HUES64 (cell line): ENCODE results near the gene GATC.
"Not testable (repeated sequence)": the region's sequence is repeated elsewhere in the genome, so short reads cannot be mapped to it uniquely, and the experiment has no call there.

Source experiments
- H3K27ac ChIP-seq: 2 replicates; pipeline ENCODE4 v1.7.0; 2013; ENCODE audit warnings: low read depth, low read length, inconsistent platforms
- H3K27me3 ChIP-seq: 2 replicates; pipeline ENCODE4 v1.6.1; 2013; ENCODE audit warnings: mild to moderate bottlenecking, low read length; ENCODE audit not compliant: insufficient read depth
- H3K36me3 ChIP-seq: 2 replicates; pipeline ENCODE4 v1.6.1; 2013; ENCODE audit warnings: mild to moderate bottlenecking, low read length; ENCODE audit not compliant: insufficient read depth
- H3K4me1 ChIP-seq: 2 replicates; pipeline ENCODE4 v1.6.1; 2013; ENCODE audit warnings: mild to moderate bottlenecking, low read length, moderate library complexity; ENCODE audit not compliant: insufficient read depth
- H3K4me3 ChIP-seq: 2 replicates; pipeline ENCODE4 v1.5.1; 2013; ENCODE audit warnings: mild to moderate bottlenecking, low read length, moderate library complexity
- H3K9ac ChIP-seq: 2 replicates; pipeline ENCODE4 v1.6.1; 2013; ENCODE audit warnings: mild to moderate bottlenecking, low read depth, low read length
- H3K9me3 ChIP-seq: 2 replicates; pipeline ENCODE4 v1.6.1; 2013; ENCODE audit warnings: low read depth, low read length; ENCODE audit not compliant: insufficient read depth
- WGBS: fragments of 150-250, 120-280 bp; methylation state at CpG from one replicate; pipeline ENCODE4 v1.1.7; 2013; ENCODE audit warnings: missing lambda C conversion rate; 5-methylcytosine and 5-hydroxymethylcytosine counted together

GATC gene

GRCh38 chr12:120438495-120439198, 7.6 kb upstream of the GATC start:
- H3K27ac ChIP-seq = no peak overlapping the region; the same call in 1 of the 2 replicates

GRCh38 chr12:120439646-120440247, 6.5 kb upstream of the GATC start:
- 36% methylated on average over 6 of the region's 6 CpGs for WGBS
- peak overlapping the region; percentile 34; the same call in 1 of the 2 replicates for H3K4me3 ChIP-seq

More at GRCh38 chr12:120438495-120439198, 7.6 kb upstream of the GATC start:
- Histone ChIP-seq H3K27me3 (no peaks in the 10 kb centered on the region), H3K4me3 (peak overlapping the region; percentile 72), H3K9ac (peak overlapping the region; percentile 60), H3K4me1 (0 out of 2 replicates have a peak, but pooled peaks cover 4% of the 10 kb centered on the region), H3K36me3 (peaks cover 31% of the 10 kb centered on the region), H3K9me3 (no peaks in the 10 kb centered on the region)
- 33% methylated on average over 16 of the region's 17 CpGs for WGBS

GRCh38 chr12:120444676-120445075, 1.6 kb upstream of the GATC start:
- 94% methylated on average over 2 of the region's 2 CpGs for WGBS
- Histone ChIP-seq H3K4me1 (peaks cover 13% of the 10 kb centered on the region; the same call in 1 of the 2 replicates), H3K9me3 (no peaks in the 10 kb centered on the region), H3K27ac (no peak overlapping the region), H3K9ac (no peak overlapping the region), H3K27me3 (no peaks in the 10 kb centered on the region), H3K36me3 (peaks cover 58% of the 10 kb centered on the region), H3K4me3 (peak overlapping the region; percentile 93)

More at GRCh38 chr12:120439646-120440247, 6.5 kb upstream of the GATC start:
- Histone ChIP-seq H3K4me1 (0 out of 2 replicates have a peak, but pooled peaks cover 4% of the 10 kb centered on the region), H3K27me3 (no peaks in the 10 kb centered on the region), H3K9me3 (no peaks in the 10 kb centered on the region), H3K36me3 (peaks cover 42% of the 10 kb centered on the region), H3K27ac (no peak overlapping the region), H3K9ac (no peak overlapping the region)

- Histone ChIP-seq H3K27ac (peak overlapping the region; percentile 83), H3K36me3 (peaks cover 56% of the 10 kb centered on the region), H3K4me3 (peak overlapping the region; percentile 93), H3K9ac (peak overlapping the region; percentile 94)
- 11% methylated on average over 17 of the region's 17 CpGs for WGBS
- H3K27me3 ChIP-seq, H3K4me1 ChIP-seq, H3K9me3 ChIP-seq: not testable (repeated sequence)
Observed at GRCh38 chr12:120446844-120447178, 567 bp downstream of the GATC start.

GRCh38 chr12:120447992-120448391, 1.7 kb downstream of the GATC start:
- WGBS = 96% methylated on average over 4 of the region's 4 CpGs
- peaks cover 58% of the 10 kb centered on the region for H3K36me3 ChIP-seq
- no peaks in the 10 kb centered on the region for H3K27me3 ChIP-seq
- peak overlapping the region; percentile 93; the same call in 1 of the 2 replicates for H3K4me3 ChIP-seq
- H3K4me1 ChIP-seq = peaks cover 9% of the 10 kb centered on the region; the same call in 1 of the 2 replicates
- no peaks in the 10 kb centered on the region for H3K9me3 ChIP-seq
- no peak overlapping the region for H3K27ac ChIP-seq
- H3K9ac ChIP-seq = no peak overlapping the region

GRCh38 chr12:120452524-120452923, 6.3 kb downstream of the GATC start:
- 96% methylated on average over 5 of the region's 5 CpGs for WGBS
- H3K9me3 ChIP-seq, H3K4me3 ChIP-seq, H3K9ac ChIP-seq, H3K27me3 ChIP-seq, H3K27ac ChIP-seq, H3K4me1 ChIP-seq: not testable (repeated sequence)
- H3K36me3 ChIP-seq = peaks cover 80% of the 10 kb centered on the region

- Histone ChIP-seq H3K4me1 (no peaks in the 10 kb centered on the region), H3K9me3 (no peaks in the 10 kb centered on the region), H3K27ac (no peak overlapping the region), H3K9ac (no peak overlapping the region), H3K4me3 (no peak overlapping the region), H3K27me3 (no peaks in the 10 kb centered on the region), H3K36me3 (peaks cover 78% of the 10 kb centered on the region)
- WGBS = 93% methylated on average over 3 of the region's 3 CpGs
Observed at GRCh38 chr12:120453060-120453750, 7.0 kb downstream of the GATC start.

- H3K27ac ChIP-seq = no peak overlapping the region
- H3K27me3 ChIP-seq = no peaks in the 10 kb centered on the region
- H3K4me1 ChIP-seq = no peaks in the 10 kb centered on the region
- no peak overlapping the region for H3K4me3 ChIP-seq
- WGBS = 86% methylated on average over 4 of the region's 4 CpGs
- no peaks in the 10 kb centered on the region for H3K9me3 ChIP-seq
- H3K36me3 ChIP-seq = peaks cover 85% of the 10 kb centered on the region
- H3K9ac ChIP-seq = no peak overlapping the region
Observed at GRCh38 chr12:120453977-120454376, 7.7 kb downstream of the GATC start.

- Histone ChIP-seq H3K9ac (no peak overlapping the region), H3K36me3 (peaks cover 87% of the 10 kb centered on the region), H3K27me3 (no peaks in the 10 kb centered on the region), H3K9me3 (no peaks in the 10 kb centered on the region), H3K4me3 (no peak overlapping the region), H3K27ac (no peak overlapping the region), H3K4me1 (no peaks in the 10 kb centered on the region)
- WGBS = 89% methylated on average over 7 of the region's 7 CpGs
Observed at GRCh38 chr12:120455302-120455701, 9.1 kb downstream of the GATC start.

GRCh38 chr12:120457133-120457532, 10.9 kb downstream of the GATC start:
- no peaks in the 10 kb centered on the region for H3K4me1 ChIP-seq
- H3K9me3 ChIP-seq = no peaks in the 10 kb centered on the region
- H3K27ac ChIP-seq = no peak overlapping the region
- H3K36me3 ChIP-seq = peaks cover 92% of the 10 kb centered on the region
- 92% methylated on average over 6 of the region's 6 CpGs for WGBS
- H3K27me3 ChIP-seq = no peaks in the 10 kb centered on the region
- no peak overlapping the region for H3K4me3 ChIP-seq
- no peak overlapping the region for H3K9ac ChIP-seq

- no peak overlapping the region for H3K9ac ChIP-seq
- H3K4me3 ChIP-seq = no peak overlapping the region
- peaks cover 93% of the 10 kb centered on the region for H3K36me3 ChIP-seq
- no peak overlapping the region for H3K27ac ChIP-seq
- 95% methylated on average over 3 of the region's 3 CpGs for WGBS
- H3K4me1 ChIP-seq = no peaks in the 10 kb centered on the region
- H3K27me3 ChIP-seq = no peaks in the 10 kb centered on the region
- no peaks in the 10 kb centered on the region for H3K9me3 ChIP-seq
Observed at GRCh38 chr12:120460157-120460556, 13.9 kb downstream of the GATC start.
